ENCODE results near the gene PCID2. TPM values are rescaled to one million over a fixed set of nuclear protein-coding genes. Genes with fewer than 3 reads are reported as not detected.
A peak's percentile ranks its signal among the peaks of the same experiment; 100 is the strongest.

The PCID2 gene
- total and polyA plus RNA-seq, 2 of the 13 experiments (the other 11 are each of a cell fraction or from before 2014, with no cell fraction given) = 65.0 to 111 TPM

DNA sequence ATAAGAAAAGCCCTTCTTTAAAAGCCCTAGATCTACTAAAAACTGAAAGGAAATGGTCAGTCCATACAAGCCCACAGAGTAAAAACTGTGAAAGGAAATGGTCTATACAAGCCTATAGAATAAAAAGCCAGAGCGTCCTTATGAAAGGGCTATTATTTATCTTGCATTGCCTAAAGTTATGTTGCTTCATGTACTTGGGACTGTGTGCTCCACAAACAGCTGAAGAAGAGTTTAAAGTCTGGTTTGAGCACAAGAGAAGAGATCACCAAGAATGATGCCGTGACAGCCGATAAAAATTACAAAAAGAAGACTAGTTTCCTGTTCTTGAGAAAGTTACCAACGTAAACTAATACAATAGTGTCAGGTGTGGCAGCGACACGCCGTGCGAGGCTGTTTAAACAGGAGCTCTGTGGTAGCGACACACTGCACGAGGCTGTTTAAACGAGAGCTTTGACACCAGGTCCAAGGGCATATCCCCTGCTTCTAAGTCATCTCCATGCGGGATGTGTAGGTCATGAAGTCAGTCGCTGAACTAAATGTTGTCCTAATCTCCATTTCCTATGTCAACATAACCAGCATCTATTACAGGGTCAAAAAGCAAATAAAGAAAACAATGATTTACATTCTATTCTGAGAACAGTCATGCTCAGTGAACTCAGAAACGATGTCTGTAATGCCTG lies 24.9 kb downstream of the PCID2 start (continued):
- TF ChIP-seq SYNCRIP (IDR thresholded peaks at IDR 0.05; ENCODE audit: insufficient read depth, low read depth, low read length) = no peak
- TF ChIP-seq ATF7-NPFF (CRISPR knock-in tag; IDR thresholded peaks at IDR 0.05; ENCODE audit: low read depth) = no peak; the same call in 1 of the 2 replicates
- TF ChIP-seq, protein P1, sequence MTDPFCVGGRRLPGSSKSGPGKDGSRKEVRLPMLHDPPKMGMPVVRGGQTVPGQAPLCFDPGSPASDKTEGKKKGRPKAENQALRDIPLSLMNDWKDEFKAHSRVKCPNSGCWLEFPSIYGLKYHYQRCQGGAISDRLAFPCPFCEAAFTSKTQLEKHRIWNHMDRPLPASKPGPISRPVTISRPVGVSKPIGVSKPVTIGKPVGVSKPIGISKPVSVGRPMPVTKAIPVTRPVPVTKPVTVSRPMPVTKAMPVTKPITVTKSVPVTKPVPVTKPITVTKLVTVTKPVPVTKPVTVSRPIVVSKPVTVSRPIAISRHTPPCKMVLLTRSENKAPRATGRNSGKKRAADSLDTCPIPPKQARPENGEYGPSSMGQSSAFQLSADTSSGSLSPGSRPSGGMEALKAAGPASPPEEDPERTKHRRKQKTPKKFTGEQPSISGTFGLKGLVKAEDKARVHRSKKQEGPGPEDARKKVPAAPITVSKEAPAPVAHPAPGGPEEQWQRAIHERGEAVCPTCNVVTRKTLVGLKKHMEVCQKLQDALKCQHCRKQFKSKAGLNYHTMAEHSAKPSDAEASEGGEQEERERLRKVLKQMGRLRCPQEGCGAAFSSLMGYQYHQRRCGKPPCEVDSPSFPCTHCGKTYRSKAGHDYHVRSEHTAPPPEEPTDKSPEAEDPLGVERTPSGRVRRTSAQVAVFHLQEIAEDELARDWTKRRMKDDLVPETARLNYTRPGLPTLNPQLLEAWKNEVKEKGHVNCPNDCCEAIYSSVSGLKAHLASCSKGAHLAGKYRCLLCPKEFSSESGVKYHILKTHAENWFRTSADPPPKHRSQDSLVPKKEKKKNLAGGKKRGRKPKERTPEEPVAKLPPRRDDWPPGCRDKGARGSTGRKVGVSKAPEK (CRISPR knock-in tag; IDR thresholded peaks at IDR 0.05; ENCODE audit: borderline replicate concordance) = peak; percentile 68; the same call in 1 of the 2 replicates
- no peak for TF ChIP-seq ZNF329 (CRISPR knock-in tag; IDR thresholded peaks at IDR 0.05; ENCODE audit: low read depth)
- TF ChIP-seq SNAPC2 (CRISPR knock-in tag; IDR thresholded peaks at IDR 0.05) = peak; percentile 33; the same call in 1 of the 2 replicates
- TF ChIP-seq SPEN (CRISPR knock-in tag; IDR thresholded peaks at IDR 0.05; ENCODE audit: low read depth) = no peak
- TF ChIP-seq KDM5A (IDR thresholded peaks at IDR 0.05; ENCODE audit: borderline replicate concordance, low read length) = no peak; the same call in 1 of the 2 replicates
- TF ChIP-seq, protein P2, sequence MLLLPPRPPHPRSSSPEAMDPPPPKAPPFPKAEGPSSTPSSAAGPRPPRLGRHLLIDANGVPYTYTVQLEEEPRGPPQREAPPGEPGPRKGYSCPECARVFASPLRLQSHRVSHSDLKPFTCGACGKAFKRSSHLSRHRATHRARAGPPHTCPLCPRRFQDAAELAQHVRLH (CRISPR knock-in tag; IDR thresholded peaks at IDR 0.05; ENCODE audit: borderline replicate concordance, low read depth) = peak; percentile 48; the same call in 1 of the 2 replicates
- TF ChIP-seq, protein P3, sequence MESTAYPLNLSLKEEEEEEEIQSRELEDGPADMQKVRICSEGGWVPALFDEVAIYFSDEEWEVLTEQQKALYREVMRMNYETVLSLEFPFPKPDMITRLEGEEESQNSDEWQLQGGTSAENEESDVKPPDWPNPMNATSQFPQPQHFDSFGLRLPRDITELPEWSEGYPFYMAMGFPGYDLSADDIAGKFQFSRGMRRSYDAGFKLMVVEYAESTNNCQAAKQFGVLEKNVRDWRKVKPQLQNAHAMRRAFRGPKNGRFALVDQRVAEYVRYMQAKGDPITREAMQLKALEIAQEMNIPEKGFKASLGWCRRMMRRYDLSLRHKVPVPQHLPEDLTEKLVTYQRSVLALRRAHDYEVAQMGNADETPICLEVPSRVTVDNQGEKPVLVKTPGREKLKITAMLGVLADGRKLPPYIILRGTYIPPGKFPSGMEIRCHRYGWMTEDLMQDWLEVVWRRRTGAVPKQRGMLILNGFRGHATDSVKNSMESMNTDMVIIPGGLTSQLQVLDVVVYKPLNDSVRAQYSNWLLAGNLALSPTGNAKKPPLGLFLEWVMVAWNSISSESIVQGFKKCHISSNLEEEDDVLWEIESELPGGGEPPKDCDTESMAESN (CRISPR knock-in tag; conservative IDR thresholded peaks at IDR 0.05) = 0 out of 2 replicates have a peak, but pooled peaks have one; percentile 24
- TF ChIP-seq ZNF207 (IDR thresholded peaks at IDR 0.05; ENCODE audit: borderline replicate concordance) = no peak
- peak; percentile 35; the same call in 1 of the 2 replicates for TF ChIP-seq ZNF292 (CRISPR knock-in tag; IDR thresholded peaks at IDR 0.05; ENCODE audit: borderline replicate concordance, low read depth)
- TF ChIP-seq, protein P4, sequence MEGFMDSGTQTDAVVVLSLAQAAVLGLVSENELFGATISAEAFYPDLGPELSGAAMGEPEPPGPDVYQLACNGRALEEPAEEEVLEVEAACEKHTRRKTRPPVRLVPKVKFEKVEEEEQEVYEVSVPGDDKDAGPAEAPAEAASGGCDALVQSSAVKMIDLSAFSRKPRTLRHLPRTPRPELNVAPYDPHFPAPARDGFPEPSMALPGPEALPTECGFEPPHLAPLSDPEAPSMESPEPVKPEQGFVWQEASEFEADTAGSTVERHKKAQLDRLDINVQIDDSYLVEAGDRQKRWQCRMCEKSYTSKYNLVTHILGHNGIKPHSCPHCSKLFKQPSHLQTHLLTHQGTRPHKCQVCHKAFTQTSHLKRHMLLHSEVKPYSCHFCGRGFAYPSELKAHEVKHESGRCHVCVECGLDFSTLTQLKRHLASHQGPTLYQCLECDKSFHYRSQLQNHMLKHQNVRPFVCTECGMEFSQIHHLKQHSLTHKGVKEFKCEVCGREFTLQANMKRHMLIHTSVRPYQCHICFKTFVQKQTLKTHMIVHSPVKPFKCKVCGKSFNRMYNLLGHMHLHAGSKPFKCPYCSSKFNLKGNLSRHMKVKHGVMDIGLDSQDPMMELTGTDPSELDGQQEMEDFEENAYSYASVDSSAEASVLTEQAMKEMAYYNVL (CRISPR knock-in tag; IDR thresholded peaks at IDR 0.05; ENCODE audit: borderline replicate concordance) = no peak
- TF ChIP-seq ZNF749 (CRISPR knock-in tag; IDR thresholded peaks at IDR 0.05; ENCODE audit: borderline replicate concordance) = no peak
- no peak for TF ChIP-seq RAD51 (IDR thresholded peaks at IDR 0.05; ENCODE audit: borderline replicate concordance)
- no peak for TF ChIP-seq REXO4 (CRISPR knock-in tag; IDR thresholded peaks at IDR 0.05; ENCODE audit: borderline replicate concordance)
- no peak for TF ChIP-seq XRCC5 (optimal IDR thresholded peaks at IDR 0.05; ENCODE audit: low read length)
- no peak for TF ChIP-seq KDM1A (CRISPR knock-in tag; IDR thresholded peaks at IDR 0.05)
- TF ChIP-seq ZMYM3 (CRISPR knock-in tag; IDR thresholded peaks at IDR 0.05) = peak; percentile 66; the same call in 1 of the 2 replicates
- no peak for TF ChIP-seq SMC3 (IDR thresholded peaks at IDR 0.05; ENCODE audit: low read length)
- no peak for TF ChIP-seq CHD2 (IDR thresholded peaks at IDR 0.05; ENCODE audit: low read depth, low read length)
- TF ChIP-seq, protein P5, sequence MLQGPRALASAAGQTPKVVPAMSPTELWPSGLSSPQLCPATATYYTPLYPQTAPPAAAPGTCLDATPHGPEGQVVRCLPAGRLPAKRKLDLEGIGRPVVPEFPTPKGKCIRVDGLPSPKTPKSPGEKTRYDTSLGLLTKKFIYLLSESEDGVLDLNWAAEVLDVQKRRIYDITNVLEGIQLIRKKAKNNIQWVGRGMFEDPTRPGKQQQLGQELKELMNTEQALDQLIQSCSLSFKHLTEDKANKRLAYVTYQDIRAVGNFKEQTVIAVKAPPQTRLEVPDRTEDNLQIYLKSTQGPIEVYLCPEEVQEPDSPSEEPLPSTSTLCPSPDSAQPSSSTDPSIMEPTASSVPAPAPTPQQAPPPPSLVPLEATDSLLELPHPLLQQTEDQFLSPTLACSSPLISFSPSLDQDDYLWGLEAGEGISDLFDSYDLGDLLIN (CRISPR knock-in tag; IDR thresholded peaks at IDR 0.05; ENCODE audit: borderline replicate concordance) = no peak

All from HepG2 (cell line).